T-helper 2 cell treated with Interferon-gamma antibody and Interleukin-4, amounts not matched to agents 5 μg/mL and 100 μg/mL, for 36 hours (primary cell): Measurements from ENCODE around the gene TPRN.
A peak's percentile ranks its signal among the peaks of the same experiment; 100 is the strongest.

ENCODE experiments used
- DNase-seq: peaks from one replicate; pipeline ENCODE4 v3.0.0; 2021; ENCODE audit warnings: low spot score
- H3K27ac Mint-ChIP-seq: one replicate; pipeline ENCODE4 v1.8.0; 2021; ENCODE audit warnings: mild to moderate bottlenecking, mixed read lengths
- H3K27me3 Mint-ChIP-seq: one replicate; pipeline ENCODE4 v1.8.0; 2021; ENCODE audit warnings: low read depth, mixed read lengths
- H3K36me3 Mint-ChIP-seq: one replicate; pipeline ENCODE4 v1.8.0; 2021; ENCODE audit warnings: low read depth, mixed read lengths
- H3K4me1 Mint-ChIP-seq: one replicate; pipeline ENCODE4 v1.8.0; 2021; ENCODE audit warnings: low read depth, mixed read lengths
- H3K4me3 Mint-ChIP-seq: one replicate; pipeline ENCODE4 v1.8.0; 2022; ENCODE audit warnings: mild to moderate bottlenecking, moderate library complexity, mixed read lengths
- H3K9me3 Mint-ChIP-seq: one replicate; pipeline ENCODE4 v1.8.0; 2021; ENCODE audit warnings: mixed read lengths

The TPRN gene

DNA sequence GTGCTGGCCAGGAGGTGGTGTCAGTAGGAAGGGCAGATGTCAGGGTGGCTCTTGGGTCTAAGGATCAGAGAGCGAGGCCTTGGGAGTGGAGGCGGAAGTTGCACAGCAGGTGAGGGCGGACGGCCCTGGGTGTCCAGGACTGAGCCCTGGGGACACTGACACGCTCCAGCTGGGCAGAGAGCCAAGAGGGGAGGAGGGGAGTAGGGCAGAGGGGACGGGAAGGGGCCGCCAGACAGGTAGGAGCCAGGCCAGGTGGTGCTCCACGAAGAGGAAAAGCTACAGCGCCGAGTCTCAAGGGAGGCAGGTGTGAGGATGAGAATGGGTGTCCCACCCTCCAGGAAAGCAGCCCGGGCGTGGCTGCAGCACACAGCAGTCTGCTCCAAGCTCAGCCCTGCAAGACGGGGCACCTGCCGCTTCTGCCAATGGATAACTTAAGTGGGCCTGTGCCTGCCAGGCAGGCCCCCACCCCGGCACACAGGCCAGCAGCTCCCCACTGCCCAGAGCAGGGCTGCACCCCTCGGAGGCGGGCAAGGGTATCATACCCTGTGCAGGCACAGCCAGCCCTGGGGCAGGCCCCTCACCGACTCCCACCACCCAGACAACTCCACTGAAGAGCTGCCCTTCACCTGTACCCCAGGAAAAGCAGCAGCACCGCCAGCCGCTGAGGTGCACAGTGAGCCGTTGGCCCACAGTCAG lies 4.9 kb downstream of the TPRN start:
- DNase-seq = no peak
- H3K4me3 Mint-ChIP-seq = no peak overlapping the region
- peaks cover 3% of the 10 kb centered on the region for H3K4me1 Mint-ChIP-seq
- H3K9me3 Mint-ChIP-seq = no peaks in the 10 kb centered on the region
- H3K27me3 Mint-ChIP-seq = no peaks in the 10 kb centered on the region
- peaks cover 8% of the 10 kb centered on the region for H3K36me3 Mint-ChIP-seq
- no peak overlapping the region for H3K27ac Mint-ChIP-seq

DNA sequence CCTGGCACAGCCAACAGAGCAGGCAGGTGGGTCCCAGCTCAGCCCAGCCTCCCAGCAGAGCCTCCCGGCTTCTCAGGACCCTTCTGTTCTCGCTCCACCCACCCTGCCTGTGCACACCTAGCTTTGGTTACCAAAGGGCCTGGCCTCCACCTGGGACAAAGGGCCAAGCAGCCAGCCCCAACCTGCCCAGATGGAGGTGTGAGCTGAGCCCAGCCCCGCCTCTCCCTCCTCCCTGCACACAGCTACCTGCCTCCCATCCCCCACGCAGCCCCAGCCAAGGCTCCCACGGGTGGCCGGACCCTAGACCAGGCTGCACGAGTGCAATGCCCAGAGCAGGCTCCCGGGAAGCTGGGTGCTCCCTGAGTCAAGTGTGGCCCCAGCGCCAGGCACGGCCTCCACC lies 5.6 kb downstream of the TPRN start:
- Mint-ChIP-seq H3K4me3 (no peak overlapping the region), H3K27me3 (no peaks in the 10 kb centered on the region), H3K27ac (no peak overlapping the region), H3K4me1 (peaks cover 3% of the 10 kb centered on the region), H3K36me3 (peaks cover 10% of the 10 kb centered on the region), H3K9me3 (no peaks in the 10 kb centered on the region)
- DNase-seq = no peak

DNA sequence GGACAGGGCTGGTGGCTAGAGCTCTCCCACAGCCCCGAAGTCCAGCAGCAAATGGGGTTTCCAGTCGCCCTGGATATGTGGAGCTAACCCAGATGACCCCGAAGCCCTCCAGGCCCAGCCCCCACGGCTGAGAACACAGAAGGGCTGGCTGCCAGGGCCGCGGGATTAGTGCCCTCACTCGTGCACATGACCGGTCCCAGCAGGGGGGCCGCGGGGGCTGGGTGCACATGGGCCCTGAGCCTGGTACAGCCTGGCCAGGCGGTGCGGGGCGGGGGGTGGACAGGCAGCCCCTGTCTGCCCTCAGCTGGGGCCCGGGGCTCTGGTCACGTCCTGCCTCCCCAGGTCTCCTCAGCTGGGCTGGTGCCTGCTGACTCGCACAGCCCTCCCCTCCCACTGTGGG lies 6.2 kb downstream of the TPRN start:
- Mint-ChIP-seq H3K27ac (no peak overlapping the region), H3K9me3 (no peaks in the 10 kb centered on the region), H3K36me3 (peaks cover 12% of the 10 kb centered on the region), H3K4me3 (no peak overlapping the region), H3K4me1 (peaks cover 4% of the 10 kb centered on the region), H3K27me3 (no peaks in the 10 kb centered on the region)
- DNase-seq = no peak

DNA sequence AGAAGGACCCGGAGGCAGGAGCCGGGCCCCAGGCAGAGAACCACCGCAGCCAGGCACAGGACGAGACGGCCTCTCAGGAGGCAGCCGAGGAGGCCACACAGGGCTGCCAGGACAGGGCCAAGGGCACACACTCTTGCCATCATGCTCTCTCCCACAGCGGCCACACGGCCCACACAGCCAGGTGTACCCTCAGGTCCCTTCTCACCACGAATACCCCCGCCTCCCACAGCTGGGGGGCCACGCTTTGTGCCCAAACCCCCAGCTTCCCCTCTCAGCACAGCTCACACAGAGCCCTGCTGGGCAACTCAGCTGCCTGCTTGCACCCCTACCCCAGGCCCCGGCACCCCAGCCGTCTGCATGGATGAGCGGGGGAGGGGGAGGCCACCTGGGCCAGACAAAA lies 6.8 kb downstream of the TPRN start:
- no peak for DNase-seq
- no peak overlapping the region for H3K4me3 Mint-ChIP-seq
- H3K4me1 Mint-ChIP-seq = peaks cover 5% of the 10 kb centered on the region
- no peaks in the 10 kb centered on the region for H3K9me3 Mint-ChIP-seq
- peaks cover 15% of the 10 kb centered on the region for H3K36me3 Mint-ChIP-seq
- no peaks in the 10 kb centered on the region for H3K27me3 Mint-ChIP-seq
- no peak overlapping the region for H3K27ac Mint-ChIP-seq

DNA sequence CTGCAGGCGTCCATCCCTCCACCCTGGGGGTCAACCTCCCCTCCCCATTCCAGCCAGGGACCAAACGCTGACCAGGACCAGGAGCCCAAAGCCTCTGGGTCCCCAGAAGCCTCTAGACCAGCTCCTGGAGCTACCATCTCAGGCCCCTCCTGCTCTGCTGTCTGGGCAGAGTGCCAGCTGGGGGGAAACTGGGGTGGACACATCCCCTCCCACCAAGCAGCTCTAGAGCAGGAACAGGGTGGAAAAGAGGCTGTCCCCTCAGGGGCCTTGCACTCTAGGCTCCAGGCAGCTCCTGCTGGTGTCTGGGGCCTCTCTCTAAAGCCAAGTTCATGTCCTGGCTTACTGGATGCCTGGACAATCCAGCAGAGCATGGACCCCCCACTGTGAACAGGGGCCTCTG lies 7.7 kb downstream of the TPRN start:
- H3K27me3 Mint-ChIP-seq = no peaks in the 10 kb centered on the region
- H3K9me3 Mint-ChIP-seq = no peaks in the 10 kb centered on the region
- H3K4me1 Mint-ChIP-seq = peaks cover 5% of the 10 kb centered on the region
- DNase-seq = no peak
- no peak overlapping the region for H3K4me3 Mint-ChIP-seq
- H3K27ac Mint-ChIP-seq = no peak overlapping the region
- peaks cover 15% of the 10 kb centered on the region for H3K36me3 Mint-ChIP-seq

DNA sequence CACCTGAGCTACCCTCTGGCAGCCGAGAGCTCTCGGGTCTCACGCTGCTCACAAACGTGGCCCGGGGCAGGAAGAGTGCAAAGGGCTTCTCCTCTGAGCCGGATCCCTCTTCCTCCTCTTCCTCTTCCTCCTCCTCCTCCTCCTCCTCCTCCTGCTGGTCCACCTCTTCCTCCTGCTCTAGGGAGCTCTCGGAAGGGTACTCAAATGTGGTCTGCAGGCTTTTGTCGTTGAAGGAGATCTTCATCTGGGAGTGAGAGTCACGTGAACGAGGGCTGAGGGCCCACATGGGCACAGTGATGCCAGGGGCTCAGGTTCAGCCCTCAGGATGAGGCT lies 8.1 kb downstream of the TPRN start:
- Mint-ChIP-seq H3K27me3 (no peaks in the 10 kb centered on the region), H3K36me3 (peaks cover 18% of the 10 kb centered on the region), H3K9me3 (no peaks in the 10 kb centered on the region), H3K4me3 (no peak overlapping the region), H3K4me1 (peaks cover 8% of the 10 kb centered on the region), H3K27ac (no peak overlapping the region)
- DNase-seq = no peak

DNA sequence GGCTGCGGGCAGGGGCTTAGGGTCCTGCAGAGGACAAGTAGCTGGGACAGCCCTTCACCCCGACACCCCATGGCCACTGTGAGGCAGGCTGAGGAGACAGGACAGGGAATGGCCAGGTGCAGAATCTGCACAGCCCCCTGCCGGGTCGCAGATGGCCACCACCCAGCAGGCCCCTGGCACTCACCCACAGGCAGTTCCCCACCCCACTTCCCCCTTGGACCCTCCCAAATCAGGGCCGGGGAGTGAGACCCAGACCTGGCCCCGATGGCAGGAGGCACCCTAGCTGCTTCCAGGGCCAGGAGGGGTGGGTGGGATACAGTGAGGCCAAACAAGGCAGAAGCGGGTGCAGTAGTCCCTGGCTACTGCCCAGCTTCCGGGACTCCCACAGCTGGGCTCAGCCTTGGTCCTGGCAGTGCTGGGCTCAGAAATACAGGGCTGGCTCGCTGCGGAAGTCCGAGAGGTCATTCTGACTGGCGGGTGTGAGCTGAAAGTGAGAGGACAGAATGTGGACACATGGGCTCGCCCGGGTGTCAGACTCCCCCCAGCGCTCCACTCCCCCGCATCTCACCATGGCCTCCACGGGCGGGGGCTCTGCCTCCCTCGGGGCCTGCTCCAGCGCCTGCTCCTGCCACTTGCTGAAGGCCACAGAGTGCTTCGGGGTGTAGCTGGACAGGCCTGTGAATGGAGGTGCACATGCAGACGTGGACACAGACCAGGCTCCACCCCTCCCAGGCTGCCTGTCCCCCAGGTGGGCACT lies 8.7 kb downstream of the TPRN start:
- H3K36me3 Mint-ChIP-seq = peaks cover 18% of the 10 kb centered on the region
- no peaks in the 10 kb centered on the region for H3K9me3 Mint-ChIP-seq
- H3K27ac Mint-ChIP-seq = no peak overlapping the region
- H3K4me1 Mint-ChIP-seq = peaks cover 12% of the 10 kb centered on the region
- DNase-seq = no peak
- no peaks in the 10 kb centered on the region for H3K27me3 Mint-ChIP-seq
- H3K4me3 Mint-ChIP-seq = no peak overlapping the region

DNA sequence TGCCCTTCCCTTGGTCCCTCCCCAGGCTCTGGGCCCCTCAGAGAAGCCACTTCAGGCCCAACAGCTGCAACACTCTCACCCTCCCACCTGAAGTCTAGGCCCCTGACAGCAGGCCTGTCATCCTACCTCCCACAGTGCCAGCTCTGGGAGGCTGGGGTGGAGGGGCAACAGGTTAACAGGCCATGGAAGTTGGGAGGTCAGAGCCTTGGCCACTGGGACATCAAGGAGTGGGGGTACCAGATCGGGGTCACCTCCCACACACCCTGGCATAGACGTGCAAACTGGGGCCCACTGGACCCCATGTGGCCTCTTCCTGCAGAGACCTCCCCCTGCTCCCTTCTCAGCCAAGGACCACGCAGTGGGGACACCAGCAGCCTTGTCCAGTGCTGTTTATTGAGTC lies 9.3 kb downstream of the TPRN start:
- no peaks in the 10 kb centered on the region for H3K9me3 Mint-ChIP-seq
- peaks cover 18% of the 10 kb centered on the region for H3K36me3 Mint-ChIP-seq
- no peaks in the 10 kb centered on the region for H3K27me3 Mint-ChIP-seq
- DNase-seq = no peak
- H3K4me3 Mint-ChIP-seq = peak overlapping the region; percentile 68
- peaks cover 14% of the 10 kb centered on the region for H3K4me1 Mint-ChIP-seq
- H3K27ac Mint-ChIP-seq = peak overlapping the region; percentile 74

DNA sequence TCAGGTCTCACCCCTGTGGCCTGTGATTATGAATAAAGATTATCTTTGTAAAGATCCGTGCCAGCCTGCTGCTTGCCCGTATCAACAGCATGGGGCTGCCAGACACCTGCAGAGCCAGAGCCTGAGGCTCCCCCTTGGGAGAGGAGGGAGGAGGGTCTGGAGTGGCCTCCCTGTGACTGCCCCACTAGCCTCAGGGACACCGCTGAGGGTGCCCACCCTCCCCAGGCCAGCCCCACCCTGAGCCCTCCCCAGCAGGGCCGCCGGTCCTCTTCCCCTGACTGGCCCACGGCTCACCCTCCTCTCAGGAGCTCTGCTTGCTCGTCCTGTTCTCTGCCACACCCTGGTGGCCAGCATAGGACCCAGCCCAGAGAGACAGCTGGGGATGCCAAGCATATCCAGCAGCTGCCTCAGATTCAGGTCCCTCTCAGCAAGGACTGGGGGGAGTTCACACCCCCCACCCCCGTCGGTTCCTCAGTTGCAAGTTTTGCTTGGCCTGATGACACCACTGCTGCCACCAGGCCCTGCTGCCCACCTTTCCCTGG lies 10.2 kb downstream of the TPRN start:
- Mint-ChIP-seq H3K36me3 (peaks cover 18% of the 10 kb centered on the region), H3K27ac (peak overlapping the region; percentile 74)

DNA sequence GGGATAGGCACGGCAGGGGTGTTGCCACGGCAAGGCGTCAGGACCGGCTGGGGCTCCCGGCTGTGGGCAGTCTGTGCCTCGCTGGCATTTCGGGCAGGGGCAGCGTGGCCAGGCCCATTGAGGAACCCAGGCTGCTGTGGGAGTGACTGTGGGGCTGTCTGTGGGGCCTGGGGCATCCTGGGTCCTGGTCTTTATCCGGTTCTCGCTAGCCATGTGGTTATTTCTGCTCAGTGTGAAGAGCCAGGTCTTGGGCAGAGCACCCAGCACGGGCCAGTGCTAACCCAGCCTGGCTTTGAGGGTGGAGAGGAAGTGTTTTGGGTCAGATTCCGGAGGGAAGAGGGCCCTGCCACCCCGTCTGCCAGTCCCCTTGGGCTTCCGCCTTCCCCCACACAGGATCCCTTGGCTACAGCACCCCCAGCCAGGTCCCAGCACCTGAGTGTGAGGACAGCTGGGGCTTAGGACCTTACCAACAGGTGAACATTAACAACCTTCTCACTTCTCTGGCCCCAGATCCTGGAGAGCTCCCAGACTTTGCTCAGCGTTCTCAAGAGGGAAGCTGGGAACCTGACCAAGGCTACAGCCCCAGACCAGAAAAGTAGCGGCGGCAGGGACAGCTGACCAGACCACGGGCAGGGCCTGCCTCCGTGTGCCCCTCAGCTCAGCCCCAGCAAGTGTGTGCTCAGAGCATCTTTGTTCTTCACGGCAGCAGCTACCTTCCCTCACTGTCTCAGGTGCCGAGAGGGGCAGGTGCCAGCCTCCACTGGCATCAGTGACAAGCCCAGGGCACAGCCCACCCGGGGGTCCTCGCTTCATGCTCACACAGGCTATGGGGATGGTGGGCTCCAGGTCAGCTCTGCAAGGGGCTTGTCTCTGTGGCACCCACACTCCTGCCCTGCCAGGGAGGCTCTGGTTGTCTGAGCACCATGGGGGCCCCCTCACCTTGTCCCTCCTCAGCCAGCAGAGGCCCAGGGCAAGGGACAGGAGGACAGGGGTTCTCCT lies 10.9 kb downstream of the TPRN start:
- Mint-ChIP-seq H3K4me3 (peak overlapping the region; percentile 95), H3K36me3 (peaks cover 19% of the 10 kb centered on the region), H3K4me1 (peaks cover 14% of the 10 kb centered on the region), H3K27me3 (no peaks in the 10 kb centered on the region), H3K27ac (peak overlapping the region; percentile 95), H3K9me3 (no peaks in the 10 kb centered on the region)
- DNase-seq = no peak

More for the DNA sequence above, 10.2 kb downstream of the TPRN start:
- no peak for DNase-seq
- no peaks in the 10 kb centered on the region for H3K9me3 Mint-ChIP-seq
- peaks cover 14% of the 10 kb centered on the region for H3K4me1 Mint-ChIP-seq
- H3K4me3 Mint-ChIP-seq = peak overlapping the region; percentile 68
- H3K27me3 Mint-ChIP-seq = no peaks in the 10 kb centered on the region

DNA sequence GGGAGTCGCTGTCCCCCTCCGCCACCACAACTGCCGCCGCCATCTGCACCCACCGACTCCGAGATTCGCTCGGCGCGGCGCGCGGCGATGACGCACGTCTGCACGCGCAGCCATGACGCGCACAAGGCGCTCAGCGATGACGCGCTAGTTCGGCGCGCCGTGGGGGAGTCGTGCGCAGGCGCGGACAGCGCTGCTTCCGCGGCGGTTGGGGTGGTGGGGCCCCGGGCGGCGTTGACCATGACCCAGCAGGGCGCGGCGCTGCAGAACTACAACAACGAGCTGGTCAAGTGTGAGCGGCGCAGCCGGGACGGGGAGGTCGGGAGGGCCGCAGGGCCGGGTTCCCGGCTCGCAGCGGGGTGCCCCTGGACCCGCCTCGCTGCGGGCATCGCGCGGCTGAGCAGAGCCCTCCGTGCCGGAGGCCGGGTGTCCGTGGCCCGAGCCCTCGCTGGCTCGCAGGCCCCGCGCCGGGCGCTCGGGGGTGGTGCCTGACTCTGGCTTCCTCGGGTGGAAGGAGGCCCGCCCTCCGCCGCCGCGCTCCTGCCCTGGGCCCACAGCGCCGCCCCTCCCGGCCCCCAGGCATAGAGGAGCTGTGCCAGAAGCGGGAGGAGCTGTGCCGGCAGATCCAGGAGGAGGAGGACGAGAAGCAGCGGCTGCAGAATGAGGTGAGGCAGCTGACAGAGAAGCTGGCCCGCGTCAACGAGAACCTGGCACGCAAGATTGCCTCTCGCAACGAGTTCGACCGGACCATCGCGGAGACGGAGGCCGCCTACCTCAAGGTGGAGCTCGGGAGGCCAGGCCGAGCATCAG lies 11.8 kb downstream of the TPRN start, which contains the start of the genes ANAPC2 and SSNA1:
Gene ANAPC2 (minus strand): TSS at position 71 of the 807 bp plus-strand sequence. CDS start 28 bp downstream, at position 43.
Gene SSNA1 (plus strand): TSS at position 187 of the 807 bp plus-strand sequence. CDS start 51 bp downstream, at position 238.
- Mint-ChIP-seq H3K36me3 (peaks cover 24% of the 10 kb centered on the region), H3K4me1 (peaks cover 14% of the 10 kb centered on the region), H3K27me3 (no peaks in the 10 kb centered on the region), H3K9me3 (no peaks in the 10 kb centered on the region), H3K4me3 (peak within 1 kb of the TSS; percentile 95), H3K27ac (peak within 1 kb of the TSS; percentile 95)
- peak; percentile 96 for DNase-seq

DNA sequence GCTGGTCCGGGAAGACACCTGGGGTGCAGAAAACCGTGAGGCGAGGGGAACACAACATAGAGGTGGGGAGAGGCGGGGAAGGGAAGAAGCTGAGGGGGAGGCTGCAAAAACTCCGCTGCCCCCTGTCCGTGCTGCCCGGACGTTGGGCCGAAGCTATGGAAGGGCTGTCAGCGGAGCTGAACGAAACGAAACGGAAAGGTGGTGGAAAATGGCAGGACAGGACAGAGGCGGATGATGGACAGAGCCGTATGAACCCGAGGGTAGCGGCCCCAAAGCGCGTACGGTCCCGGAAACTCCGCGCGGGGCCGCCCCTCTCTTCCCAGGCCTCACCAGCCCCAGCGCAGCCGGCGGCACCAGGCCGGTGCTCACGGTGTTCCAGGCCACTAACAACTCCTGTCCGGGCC lies 12.5 kb downstream of the TPRN start:
- H3K9me3 Mint-ChIP-seq = no peaks in the 10 kb centered on the region
- peak overlapping the region; percentile 93 for H3K4me3 Mint-ChIP-seq
- no peaks in the 10 kb centered on the region for H3K27me3 Mint-ChIP-seq
- no peak for DNase-seq
- peaks cover 14% of the 10 kb centered on the region for H3K4me1 Mint-ChIP-seq
- peaks cover 30% of the 10 kb centered on the region for H3K36me3 Mint-ChIP-seq
- H3K27ac Mint-ChIP-seq = peak overlapping the region; percentile 93

DNA sequence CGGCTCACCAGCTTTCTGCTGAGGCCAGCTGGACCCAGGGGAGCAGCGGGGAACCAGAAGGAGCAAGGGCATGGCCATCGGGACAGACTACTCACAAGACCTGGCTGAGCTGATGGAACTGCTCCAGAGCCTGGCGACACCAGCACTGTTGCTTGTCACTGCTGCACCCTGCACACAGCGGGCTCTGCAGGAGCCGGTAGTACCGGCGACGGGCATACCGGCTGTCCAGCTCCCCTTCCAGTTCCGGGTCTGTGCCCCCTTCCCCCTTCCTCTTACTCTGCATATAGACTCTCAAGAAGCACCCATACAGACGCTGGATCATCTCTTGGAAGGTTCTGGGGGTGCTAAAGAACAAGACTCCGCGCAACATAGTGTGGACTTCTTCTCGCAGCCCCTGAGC lies 13.2 kb downstream of the TPRN start:
- Mint-ChIP-seq H3K36me3 (peaks cover 32% of the 10 kb centered on the region), H3K4me1 (peaks cover 14% of the 10 kb centered on the region), H3K27ac (peak overlapping the region; percentile 93), H3K4me3 (peak overlapping the region; percentile 93), H3K27me3 (no peaks in the 10 kb centered on the region), H3K9me3 (no peaks in the 10 kb centered on the region)
- no peak for DNase-seq
